HEK293T (cell line): Measurements from ENCODE around the gene PREX1.

ENCODE experiments used
- FOXM1 ChIP-seq: fragments of 450-650 bp; IDR thresholded peaks from 2 replicates; pipeline ENCODE4 v1.6.1; 2017; ENCODE audit warnings: mild to moderate bottlenecking, borderline replicate concordance
- ZNF384 ChIP-seq: fragments of 450-650 bp; IDR thresholded peaks from 2 replicates; pipeline ENCODE4 v1.6.1; 2016

DNA sequence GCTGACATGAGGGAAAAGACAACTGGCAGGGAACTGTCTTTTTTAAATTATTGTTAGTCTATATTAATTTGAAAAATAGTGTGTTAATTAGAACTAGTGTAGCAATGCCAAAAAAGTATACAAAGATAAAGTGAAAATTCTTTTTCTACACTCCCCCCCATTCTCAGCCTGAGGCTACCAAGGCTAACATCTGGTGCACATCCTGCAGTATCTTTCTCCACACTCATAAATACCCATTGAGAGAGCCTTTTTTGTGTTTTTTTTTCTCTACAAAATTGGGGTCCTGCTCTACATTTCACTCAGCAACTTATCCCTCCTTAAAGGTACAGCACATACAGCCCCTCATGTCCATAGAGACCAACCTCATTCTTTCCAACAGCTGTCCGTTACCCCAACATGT, 20.7 kb downstream of the PREX1 start:
- TF ChIP-seq FOXM1, result no peak
- TF ChIP-seq ZNF384, result no peak
